ENCODE results near the gene SSH2.

The SSH2 gene

GRCh38 chr17:29577001-29577370, 353.0 kb downstream of the SSH2 start:
- H3K27me3 ChIP-seq (ENCODE audit: insufficient read depth, low read length, poor library complexity), result no peaks in the 10 kb centered on the region
- H3K4me3 ChIP-seq (ENCODE audit: low read depth in 1 of 2, low read length in 2 of 2), result no peak overlapping the region
- H3K4me1 ChIP-seq (ENCODE audit: insufficient read depth, low read length), result no peaks in the 10 kb centered on the region
- DNase-seq, result no peak
- peaks cover 88% of the 10 kb centered on the region for H3K36me3 ChIP-seq (ENCODE audit: insufficient read depth, low read length)
- H3K9ac ChIP-seq (ENCODE audit: low read depth, low read length), result no peak overlapping the region
- H3K9me3 ChIP-seq (ENCODE audit: insufficient read depth, low read length, severe bottlenecking), result no peaks in the 10 kb centered on the region
- peaks cover 60% of the 10 kb centered on the region for H4K20me1 ChIP-seq (ENCODE audit: insufficient read depth, low read length)
- H3K27ac ChIP-seq (ENCODE audit: low read length), result no peak overlapping the region
- TF ChIP-seq EZH2 (IDR thresholded peaks at IDR 0.05; ENCODE audit: borderline replicate concordance, low read depth, low read length, severe bottlenecking), result no peak
- TF ChIP-seq, protein P1, sequence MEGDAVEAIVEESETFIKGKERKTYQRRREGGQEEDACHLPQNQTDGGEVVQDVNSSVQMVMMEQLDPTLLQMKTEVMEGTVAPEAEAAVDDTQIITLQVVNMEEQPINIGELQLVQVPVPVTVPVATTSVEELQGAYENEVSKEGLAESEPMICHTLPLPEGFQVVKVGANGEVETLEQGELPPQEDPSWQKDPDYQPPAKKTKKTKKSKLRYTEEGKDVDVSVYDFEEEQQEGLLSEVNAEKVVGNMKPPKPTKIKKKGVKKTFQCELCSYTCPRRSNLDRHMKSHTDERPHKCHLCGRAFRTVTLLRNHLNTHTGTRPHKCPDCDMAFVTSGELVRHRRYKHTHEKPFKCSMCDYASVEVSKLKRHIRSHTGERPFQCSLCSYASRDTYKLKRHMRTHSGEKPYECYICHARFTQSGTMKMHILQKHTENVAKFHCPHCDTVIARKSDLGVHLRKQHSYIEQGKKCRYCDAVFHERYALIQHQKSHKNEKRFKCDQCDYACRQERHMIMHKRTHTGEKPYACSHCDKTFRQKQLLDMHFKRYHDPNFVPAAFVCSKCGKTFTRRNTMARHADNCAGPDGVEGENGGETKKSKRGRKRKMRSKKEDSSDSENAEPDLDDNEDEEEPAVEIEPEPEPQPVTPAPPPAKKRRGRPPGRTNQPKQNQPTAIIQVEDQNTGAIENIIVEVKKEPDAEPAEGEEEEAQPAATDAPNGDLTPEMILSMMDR (IDR thresholded peaks at IDR 0.05; ENCODE audit: borderline replicate concordance, extremely low read depth, low read length, poor library complexity, severe bottlenecking), result no peak
- no peak overlapping the region for H3K4me2 ChIP-seq (ENCODE audit: insufficient read depth, low read length)
- 0 out of 2 replicates have a peak, but pooled peaks cover 4% of the 10 kb centered on the region for H3K79me2 ChIP-seq (ENCODE audit: insufficient read depth, low read length)
- ATAC-seq (ENCODE audit: insufficient read depth, low read depth), result no peak
- no peak overlapping the region for H2AFZ ChIP-seq (ENCODE audit: low read depth, low read length)

DNA sequence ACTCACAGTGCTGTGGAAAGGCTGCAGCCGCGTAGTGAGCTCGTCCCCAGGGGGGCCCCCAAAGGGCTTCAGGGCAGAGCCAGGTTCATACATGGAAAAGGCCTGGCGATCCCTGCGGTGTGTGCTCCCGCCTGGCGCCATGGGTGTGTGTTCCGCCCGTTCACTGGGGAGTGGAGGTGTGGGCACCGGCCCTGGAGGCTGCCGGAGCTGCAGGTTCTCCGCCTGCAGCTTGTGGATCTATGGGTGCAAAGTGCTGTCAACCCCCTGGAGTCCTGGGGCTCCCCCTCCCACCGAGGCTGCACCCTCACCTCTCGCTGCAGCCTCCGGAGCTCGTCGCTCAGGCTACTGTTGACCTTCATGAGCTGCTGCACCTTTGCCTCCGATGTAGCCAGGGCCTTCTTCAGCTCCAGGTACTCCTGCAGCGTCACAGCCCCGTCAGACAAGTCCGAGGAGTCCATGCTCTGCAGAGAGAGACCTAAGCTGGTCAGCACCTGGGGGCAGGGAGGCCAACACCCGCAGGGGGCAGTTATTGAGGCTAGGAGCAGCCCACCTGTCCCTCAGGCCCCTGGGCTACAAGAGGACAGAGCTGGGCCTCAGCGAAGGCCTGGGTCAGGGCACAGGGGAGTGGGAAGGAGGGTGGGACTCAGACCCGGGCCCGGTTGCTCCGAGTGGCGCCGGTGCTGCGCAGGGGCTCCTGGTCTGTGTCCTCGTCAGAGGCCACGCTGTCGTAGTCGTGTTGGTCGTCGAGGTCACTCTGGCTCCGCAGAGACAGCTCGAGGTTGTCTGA, 353.6 kb downstream of the SSH2 start:
- TF ChIP-seq, protein P1 (IDR thresholded peaks at IDR 0.05; ENCODE audit: borderline replicate concordance, extremely low read depth, low read length, poor library complexity, severe bottlenecking), result no peak
- no peak for TF ChIP-seq EZH2 (IDR thresholded peaks at IDR 0.05; ENCODE audit: borderline replicate concordance, low read depth, low read length, severe bottlenecking)
- Histone ChIP-seq H3K4me1 (ENCODE audit: insufficient read depth, low read length) (no peaks in the 10 kb centered on the region), H3K4me3 (ENCODE audit: low read depth in 1 of 2, low read length in 2 of 2) (no peak overlapping the region), H2AFZ (ENCODE audit: low read depth, low read length) (no peak overlapping the region), H4K20me1 (ENCODE audit: insufficient read depth, low read length) (peaks cover 64% of the 10 kb centered on the region), H3K79me2 (ENCODE audit: insufficient read depth, low read length) (0 out of 2 replicates have a peak, but pooled peaks cover 4% of the 10 kb centered on the region), H3K27ac (ENCODE audit: low read length) (no peak overlapping the region), H3K9me3 (ENCODE audit: insufficient read depth, low read length, severe bottlenecking) (no peaks in the 10 kb centered on the region), H3K9ac (ENCODE audit: low read depth, low read length) (no peak overlapping the region), H3K4me2 (ENCODE audit: insufficient read depth, low read length) (no peak overlapping the region), H3K27me3 (ENCODE audit: insufficient read depth, low read length, poor library complexity) (no peaks in the 10 kb centered on the region), H3K36me3 (ENCODE audit: insufficient read depth, low read length) (peaks cover 88% of the 10 kb centered on the region)
- no peak for DNase-seq
- ATAC-seq (ENCODE audit: insufficient read depth, low read depth), result no peak
